Left forelimb (tissue), 1 donor: ENCODE results near the gene MIDN.
"Not testable (repeated sequence)": the region's sequence is repeated elsewhere in the genome, so short reads cannot be mapped to it uniquely, and the experiment has no call there.

Experiments
- DNase-seq: peaks from one replicate; pipeline ENCODE4 v3.0.0-alpha.2; 2018; ENCODE audit warnings: low spot score

Gene MIDN

GRCh38 chr19:1248139-1248785, at the start of gene MIDN:
Gene MIDN (plus strand): TSS chr19:1248583. CDS start chr19:1250297, 1,714 bp downstream.
- no peak for DNase-seq

- no peak for DNase-seq
Observed at GRCh38 chr19:1199531-1199930, 48.9 kb upstream of the MIDN start.

- DNase-seq, result not testable (repeated sequence)
Observed at GRCh38 chr19:1200614-1201013, 47.8 kb upstream of the MIDN start.

- DNase-seq, result peak; percentile 100
Observed at GRCh38 chr19:1205114-1206099, 43.0 kb upstream of the MIDN start, which contains the start of gene STK11. Gene STK11 (plus strand): TSS chr19:1205778. CDS start chr19:1206914, 1,136 bp downstream.

- DNase-seq, result no peak
Observed at GRCh38 chr19:1206150-1206863, 42.1 kb upstream of the MIDN start.

- no peak for DNase-seq
Observed at GRCh38 chr19:1206864-1207450, 41.4 kb upstream of the MIDN start.

GRCh38 chr19:1208830-1209229, 39.6 kb upstream of the MIDN start:
- DNase-seq, result not testable (repeated sequence)

- DNase-seq, result no peak
Observed at GRCh38 chr19:1210227-1210538, 38.2 kb upstream of the MIDN start.

- DNase-seq, result no peak
Observed at GRCh38 chr19:1211494-1212234, 36.7 kb upstream of the MIDN start.

GRCh38 chr19:1213391-1214286, 34.7 kb upstream of the MIDN start:
- no peak for DNase-seq

- no peak for DNase-seq
Observed at GRCh38 chr19:1214299-1214861, 34.0 kb upstream of the MIDN start.

- no peak for DNase-seq
Observed at GRCh38 chr19:1214862-1215731, 33.3 kb upstream of the MIDN start.

GRCh38 chr19:1216756-1217155, 31.6 kb upstream of the MIDN start:
- DNase-seq, result no peak

- DNase-seq, result no peak
Observed at GRCh38 chr19:1217366-1217765, 31.0 kb upstream of the MIDN start.

GRCh38 chr19:1218751-1219567, 29.4 kb upstream of the MIDN start:
- DNase-seq, result no peak

GRCh38 chr19:1219786-1220476, 28.5 kb upstream of the MIDN start:
- DNase-seq, result no peak

- no peak for DNase-seq
Observed at GRCh38 chr19:1220477-1220930, 27.9 kb upstream of the MIDN start.
